ENCODE results near the gene ARRDC3.

The ARRDC3 gene

DNA sequence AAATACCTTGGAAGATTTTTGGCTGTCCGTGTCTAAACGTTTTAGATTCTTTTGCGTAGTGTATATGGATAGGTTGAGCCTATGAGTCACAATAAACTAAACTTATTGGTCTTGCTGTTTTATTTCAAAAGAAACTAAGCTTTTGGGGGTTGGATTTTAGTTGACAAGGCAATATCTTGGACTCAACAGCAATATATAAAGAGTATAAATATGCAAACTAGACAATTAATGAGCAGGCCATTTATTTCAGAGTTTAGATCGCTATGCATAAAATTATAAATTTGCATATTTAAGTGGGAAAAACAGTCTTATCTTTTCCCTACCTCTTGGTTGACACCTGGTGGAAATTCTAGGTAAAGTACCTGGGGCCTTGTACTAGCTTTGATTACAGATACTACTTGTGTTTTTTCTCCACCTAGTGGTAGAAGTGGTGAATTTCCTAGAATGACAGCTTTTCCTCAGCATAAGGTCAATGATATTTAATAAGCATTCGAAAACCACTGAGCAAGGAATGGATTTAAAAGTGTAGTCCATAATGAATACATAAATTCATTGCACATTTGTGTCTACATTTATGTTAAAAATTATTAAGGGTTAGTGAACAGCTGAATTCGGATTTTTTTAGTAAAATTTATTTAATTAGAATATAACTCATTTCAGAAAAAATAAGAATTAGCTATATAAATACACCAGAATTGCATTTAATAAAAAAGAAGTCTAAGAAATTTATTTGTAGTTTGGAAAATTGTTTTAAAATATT is 1.7 kb upstream of the ARRDC3 start (continued):
- TF ChIP-seq, protein P1, sequence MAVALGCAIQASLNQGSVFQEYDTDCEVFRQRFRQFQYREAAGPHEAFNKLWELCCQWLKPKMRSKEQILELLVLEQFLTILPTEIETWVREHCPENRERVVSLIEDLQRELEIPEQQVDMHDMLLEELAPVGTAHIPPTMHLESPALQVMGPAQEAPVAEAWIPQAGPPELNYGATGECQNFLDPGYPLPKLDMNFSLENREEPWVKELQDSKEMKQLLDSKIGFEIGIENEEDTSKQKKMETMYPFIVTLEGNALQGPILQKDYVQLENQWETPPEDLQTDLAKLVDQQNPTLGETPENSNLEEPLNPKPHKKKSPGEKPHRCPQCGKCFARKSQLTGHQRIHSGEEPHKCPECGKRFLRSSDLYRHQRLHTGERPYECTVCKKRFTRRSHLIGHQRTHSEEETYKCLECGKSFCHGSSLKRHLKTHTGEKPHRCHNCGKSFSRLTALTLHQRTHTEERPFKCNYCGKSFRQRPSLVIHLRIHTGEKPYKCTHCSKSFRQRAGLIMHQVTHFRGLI (tag by site-specific recombination; IDR thresholded peaks at IDR 0.05): no peak
- TF ChIP-seq, protein P2, sequence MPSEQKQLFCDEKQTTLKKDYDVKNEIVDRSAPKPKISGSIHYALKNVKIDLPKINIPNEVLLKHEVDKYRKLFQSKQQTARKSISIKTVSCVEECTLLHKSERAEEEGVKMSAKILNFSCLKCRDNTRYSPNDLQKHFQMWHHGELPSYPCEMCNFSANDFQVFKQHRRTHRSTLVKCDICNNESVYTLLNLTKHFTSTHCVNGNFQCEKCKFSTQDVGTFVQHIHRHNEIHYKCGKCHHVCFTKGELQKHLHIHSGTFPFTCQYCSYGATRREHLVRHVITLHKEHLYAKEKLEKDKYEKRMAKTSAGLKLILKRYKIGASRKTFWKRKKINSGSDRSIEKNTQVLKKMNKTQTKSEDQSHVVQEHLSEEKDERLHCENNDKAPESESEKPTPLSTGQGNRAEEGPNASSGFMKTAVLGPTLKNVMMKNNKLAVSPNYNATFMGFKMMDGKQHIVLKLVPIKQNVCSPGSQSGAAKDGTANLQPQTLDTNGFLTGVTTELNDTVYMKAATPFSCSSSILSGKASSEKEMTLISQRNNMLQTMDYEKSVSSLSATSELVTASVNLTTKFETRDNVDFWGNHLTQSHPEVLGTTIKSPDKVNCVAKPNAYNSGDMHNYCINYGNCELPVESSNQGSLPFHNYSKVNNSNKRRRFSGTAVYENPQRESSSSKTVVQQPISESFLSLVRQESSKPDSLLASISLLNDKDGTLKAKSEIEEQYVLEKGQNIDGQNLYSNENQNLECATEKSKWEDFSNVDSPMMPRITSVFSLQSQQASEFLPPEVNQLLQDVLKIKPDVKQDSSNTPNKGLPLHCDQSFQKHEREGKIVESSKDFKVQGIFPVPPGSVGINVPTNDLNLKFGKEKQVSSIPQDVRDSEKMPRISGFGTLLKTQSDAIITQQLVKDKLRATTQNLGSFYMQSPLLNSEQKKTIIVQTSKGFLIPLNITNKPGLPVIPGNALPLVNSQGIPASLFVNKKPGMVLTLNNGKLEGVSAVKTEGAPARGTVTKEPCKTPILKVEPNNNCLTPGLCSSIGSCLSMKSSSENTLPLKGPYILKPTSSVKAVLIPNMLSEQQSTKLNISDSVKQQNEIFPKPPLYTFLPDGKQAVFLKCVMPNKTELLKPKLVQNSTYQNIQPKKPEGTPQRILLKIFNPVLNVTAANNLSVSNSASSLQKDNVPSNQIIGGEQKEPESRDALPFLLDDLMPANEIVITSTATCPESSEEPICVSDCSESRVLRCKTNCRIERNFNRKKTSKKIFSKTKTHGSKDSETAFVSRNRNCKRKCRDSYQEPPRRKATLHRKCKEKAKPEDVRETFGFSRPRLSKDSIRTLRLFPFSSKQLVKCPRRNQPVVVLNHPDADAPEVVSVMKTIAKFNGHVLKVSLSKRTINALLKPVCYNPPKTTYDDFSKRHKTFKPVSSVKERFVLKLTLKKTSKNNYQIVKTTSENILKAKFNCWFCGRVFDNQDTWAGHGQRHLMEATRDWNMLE (tag by site-specific recombination; conservative IDR thresholded peaks at IDR 0.05; ENCODE audit: low read depth): 0 out of 2 replicates have a peak, but pooled peaks have one; percentile 13
- no peak for TF ChIP-seq ZNF610 (tag by site-specific recombination; IDR thresholded peaks at IDR 0.05; ENCODE audit: borderline replicate concordance)
- peak; percentile 99 for TF ChIP-seq ZNF654 (tag by site-specific recombination; IDR thresholded peaks at IDR 0.05; ENCODE audit: low read depth)
- 0 out of 2 replicates have a peak, but pooled peaks have one; percentile 10 for TF ChIP-seq ZNF629 (tag by site-specific recombination; IDR thresholded peaks at IDR 0.05)
- no peak for TF ChIP-seq ZNF561 (tag by site-specific recombination; IDR thresholded peaks at IDR 0.05; ENCODE audit: borderline replicate concordance)
- no peak for TF ChIP-seq ZNF677 (tag by site-specific recombination; IDR thresholded peaks at IDR 0.05)
- no peak for TF ChIP-seq ZNF341 (tag by site-specific recombination; IDR thresholded peaks at IDR 0.05; ENCODE audit: low read depth)

DNA sequence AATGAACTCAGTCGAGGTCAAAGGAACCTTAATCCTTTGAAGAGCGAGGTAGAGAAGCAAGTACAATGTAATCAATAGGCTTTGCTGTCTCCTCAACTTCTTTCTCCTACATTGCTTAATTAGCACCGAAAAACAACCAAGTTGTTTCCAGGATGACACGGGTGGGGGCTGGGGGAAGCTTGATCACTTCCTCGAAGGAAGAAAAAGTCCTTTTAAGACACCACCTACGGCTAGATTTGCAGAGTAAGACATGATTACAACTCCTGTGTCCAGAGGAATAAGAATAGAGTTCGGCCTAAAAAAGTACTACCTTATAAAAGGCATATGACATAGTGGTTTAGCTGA is 811 bp upstream of the ARRDC3 start:
- ChIA-PET CTCF (interaction anchor here (0.6 to 5.3 kb wide), 40 partner anchors 9 to 770 kb away, joined by 3 to 98 read pairs (median 6); no protein-coding TSS in a partner anchor), POLR2A (interaction anchor here (0.7 to 2.5 kb wide), 10 partner anchors 11 to 974 kb away, joined by 3 to 13 read pairs (median 4); partner anchors contain the start of gene CETN3)
- H3K4me3 ChIP-seq (ENCODE audit: low read depth, low read length): peak overlapping the region; percentile 72
- no peaks in the 10 kb centered on the region for H3K9me3 ChIP-seq (ENCODE audit: control insufficient read depth, insufficient read depth, low read depth, low read length)
- no peak for TF ChIP-seq OVOL3 (tag by site-specific recombination; IDR thresholded peaks at IDR 0.05)
- TF ChIP-seq TRIM28 (IDR thresholded peaks at IDR 0.05; ENCODE audit: borderline replicate concordance, low read length): no peak
- TF ChIP-seq ZBTB17 (tag by site-specific recombination; IDR thresholded peaks at IDR 0.05): peak; percentile 63; the same call in 1 of the 2 replicates
- TF ChIP-seq ZNF747 (tag by site-specific recombination; IDR thresholded peaks at IDR 0.05): no peak
- TF ChIP-seq KLF7 (tag by site-specific recombination; IDR thresholded peaks at IDR 0.05; ENCODE audit: borderline replicate concordance): no peak
- no peak for TF ChIP-seq ZNF335 (tag by site-specific recombination; conservative IDR thresholded peaks at IDR 0.05)
- TF ChIP-seq ZNF366 (tag by site-specific recombination; conservative IDR thresholded peaks at IDR 0.05): 0 out of 2 replicates have a peak, but pooled peaks have one; percentile 28
- TF ChIP-seq, protein P3, sequence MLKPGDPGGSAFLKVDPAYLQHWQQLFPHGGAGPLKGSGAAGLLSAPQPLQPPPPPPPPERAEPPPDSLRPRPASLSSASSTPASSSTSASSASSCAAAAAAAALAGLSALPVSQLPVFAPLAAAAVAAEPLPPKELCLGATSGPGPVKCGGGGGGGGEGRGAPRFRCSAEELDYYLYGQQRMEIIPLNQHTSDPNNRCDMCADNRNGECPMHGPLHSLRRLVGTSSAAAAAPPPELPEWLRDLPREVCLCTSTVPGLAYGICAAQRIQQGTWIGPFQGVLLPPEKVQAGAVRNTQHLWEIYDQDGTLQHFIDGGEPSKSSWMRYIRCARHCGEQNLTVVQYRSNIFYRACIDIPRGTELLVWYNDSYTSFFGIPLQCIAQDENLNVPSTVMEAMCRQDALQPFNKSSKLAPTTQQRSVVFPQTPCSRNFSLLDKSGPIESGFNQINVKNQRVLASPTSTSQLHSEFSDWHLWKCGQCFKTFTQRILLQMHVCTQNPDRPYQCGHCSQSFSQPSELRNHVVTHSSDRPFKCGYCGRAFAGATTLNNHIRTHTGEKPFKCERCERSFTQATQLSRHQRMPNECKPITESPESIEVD (tag by site-specific recombination; IDR thresholded peaks at IDR 0.05): peak; percentile 17; the same call in 1 of the 2 replicates
- no peak for TF ChIP-seq WT1 (tag by site-specific recombination; IDR thresholded peaks at IDR 0.05)
- no peak for TF ChIP-seq GFI1B (tag by site-specific recombination; IDR thresholded peaks at IDR 0.05)
- peak overlapping the region; percentile 71 for H3K27ac ChIP-seq (ENCODE audit: extremely low read depth, low read depth, low read length)
- peaks cover 6% of the 10 kb centered on the region; the same call in 1 of the 2 replicates for H3K4me1 ChIP-seq (ENCODE audit: control insufficient read depth, insufficient read depth, low read length)
- no peaks in the 10 kb centered on the region for H3K36me3 ChIP-seq (ENCODE audit: control insufficient read depth in 2 of 2, insufficient read depth in 1 of 2, low read length in 2 of 2)

Measured in HEK293 (cell line).